COLO668 (cell line): ENCODE measurements around the gene OTOG.

Experiments used
- DNase-seq: peaks from one replicate; lab custom pipeline; 2025; ENCODE audit not compliant: unreplicated experiment; lab: John Stamatoyannopoulos, UW

OTOG gene

DNA sequence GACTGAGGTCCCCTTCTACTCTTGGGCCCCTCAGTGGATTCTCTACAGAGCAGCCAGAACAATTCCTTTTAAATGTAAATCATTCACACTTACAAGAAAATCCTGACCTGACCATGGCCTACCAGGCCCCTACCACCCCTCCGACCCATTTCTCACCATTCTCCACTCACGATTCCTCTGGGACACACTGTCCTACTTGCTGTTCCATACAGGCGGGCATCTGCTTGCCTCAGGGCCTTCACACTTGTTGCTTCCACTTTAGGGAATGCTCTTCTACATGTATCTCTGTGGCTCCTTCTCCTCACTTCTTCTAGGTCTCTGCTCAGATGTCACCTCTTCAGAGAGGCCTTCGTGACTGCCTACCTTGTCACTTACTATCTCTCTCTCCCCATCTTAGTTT lies 6.3 kb upstream of the OTOG start:
- no peak for DNase-seq

DNA sequence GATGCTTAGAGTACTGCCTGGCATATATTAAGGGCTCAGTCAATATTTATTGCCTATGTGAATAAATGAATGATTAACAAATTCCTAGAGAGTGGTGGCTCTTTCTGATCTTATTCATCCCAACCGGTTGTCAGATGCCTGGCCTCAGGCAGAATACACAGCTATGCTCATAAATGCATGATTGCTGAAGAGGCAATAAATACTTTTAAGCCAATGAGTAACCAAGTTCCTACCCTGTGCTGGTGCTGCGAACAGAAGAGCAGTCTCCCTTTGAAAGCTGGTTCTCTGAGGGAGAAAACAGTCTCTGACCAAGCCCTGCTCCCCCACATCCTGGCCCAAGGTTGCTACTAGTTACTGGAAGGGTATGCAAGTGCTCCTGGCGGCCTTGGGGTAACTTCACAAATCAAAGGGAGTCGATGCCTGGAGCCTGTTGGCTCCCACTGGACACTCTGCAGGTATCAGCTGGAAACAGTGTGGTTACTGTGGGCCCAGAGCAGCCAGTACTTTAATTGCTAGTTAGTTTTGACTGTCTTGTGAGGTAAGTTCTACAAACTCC lies 5.7 kb upstream of the OTOG start:
- DNase-seq = peak; percentile 14

DNA sequence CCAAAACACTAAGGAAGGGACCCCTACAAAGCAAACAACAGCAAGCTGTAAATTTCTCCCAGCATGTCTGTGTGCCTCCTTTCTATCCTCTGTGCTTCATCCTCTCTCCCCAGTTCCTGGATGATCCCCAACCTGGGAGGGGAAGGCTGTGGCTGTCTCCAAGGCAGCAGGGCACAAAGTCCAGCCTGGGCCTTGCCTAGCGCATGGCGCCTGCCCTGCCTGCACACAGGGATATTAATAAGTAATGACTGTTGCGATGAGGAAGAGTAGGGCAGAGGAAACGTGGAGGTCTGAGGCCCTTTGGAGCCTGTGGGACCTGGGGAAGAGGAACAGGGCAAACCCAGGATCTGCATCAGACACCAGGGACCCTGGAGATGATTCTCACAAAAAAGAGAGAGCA lies 4.8 kb upstream of the OTOG start:
- peak; percentile 83 for DNase-seq

DNA sequence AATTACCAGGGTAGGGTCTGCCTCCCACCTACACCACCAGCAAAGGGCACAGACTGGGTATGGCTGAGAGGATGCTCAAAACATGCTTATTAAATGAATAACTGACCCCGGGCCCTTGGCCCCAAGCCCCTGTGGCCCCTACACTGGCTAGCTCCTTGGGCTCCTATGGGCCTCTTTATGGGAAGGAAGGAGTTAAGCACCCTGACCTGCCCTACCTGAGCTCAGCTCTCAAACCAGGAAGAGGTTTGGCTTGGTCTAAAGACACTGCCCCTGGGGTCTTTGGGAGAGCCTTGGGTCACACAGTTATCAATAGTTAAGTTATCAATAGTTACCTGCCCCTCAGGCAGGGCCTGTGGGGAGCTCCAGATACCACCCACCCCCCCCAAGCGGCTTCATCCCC lies 4.0 kb upstream of the OTOG start:
- peak; percentile 23 for DNase-seq

DNA sequence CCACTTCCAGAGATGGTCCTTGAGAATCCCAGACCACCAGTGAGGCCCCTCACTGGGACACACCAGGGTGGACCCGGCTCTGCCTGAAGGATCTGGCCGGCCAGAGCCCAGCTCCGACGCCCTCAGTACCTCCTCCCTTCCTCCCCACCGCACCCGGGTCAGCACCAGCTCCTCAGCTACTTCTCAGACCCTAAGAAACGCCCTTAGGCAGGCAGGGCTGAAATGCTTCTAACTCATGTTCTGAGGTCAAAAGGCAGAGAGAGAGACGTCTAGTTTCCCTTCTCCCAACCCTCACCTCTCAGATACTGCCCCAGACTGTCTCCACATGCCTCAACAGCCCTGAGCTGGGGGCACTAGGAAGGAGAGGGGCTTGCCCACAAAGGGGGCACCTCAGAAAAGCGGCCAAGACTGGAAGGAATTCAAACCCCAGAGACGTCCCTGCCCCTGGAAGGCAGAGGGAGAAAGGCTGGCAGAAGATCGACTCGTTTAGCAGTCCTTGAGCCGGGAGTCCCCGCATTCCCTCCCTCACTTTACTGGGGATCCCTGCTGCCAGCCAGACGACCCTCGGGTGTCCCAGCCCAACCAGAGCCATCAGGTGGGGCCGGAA lies 3.4 kb upstream of the OTOG start:
- DNase-seq = peak; percentile 26

DNA sequence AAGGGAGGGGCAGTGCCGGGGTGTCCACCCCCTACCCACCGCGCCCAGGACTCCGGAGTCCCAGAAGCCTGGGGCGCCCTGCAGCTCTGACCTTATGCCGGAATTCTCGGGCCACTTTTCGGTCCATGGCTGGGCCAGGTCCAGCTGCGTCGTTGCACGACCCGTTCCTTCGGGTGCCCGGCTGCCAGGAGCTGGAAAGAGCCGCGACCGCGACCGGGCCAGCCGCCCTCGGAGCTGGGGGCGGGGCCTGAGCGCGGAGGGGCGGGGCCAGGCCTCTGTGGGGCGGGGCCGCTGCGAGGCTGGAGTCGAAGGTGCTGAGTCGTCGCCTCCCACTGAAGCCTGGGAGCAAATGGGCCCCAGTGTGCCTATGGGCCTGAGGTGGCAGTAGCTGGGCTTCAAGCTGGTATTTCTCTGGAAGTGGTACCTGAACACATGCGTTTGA lies 2.9 kb upstream of the OTOG start, which contains the start of gene USH1C:
Gene USH1C (minus strand): TSS at position 236 of the 442 bp plus-strand sequence. CDS start 109 bp downstream, at position 127.
- peak; percentile 75 for DNase-seq

DNA sequence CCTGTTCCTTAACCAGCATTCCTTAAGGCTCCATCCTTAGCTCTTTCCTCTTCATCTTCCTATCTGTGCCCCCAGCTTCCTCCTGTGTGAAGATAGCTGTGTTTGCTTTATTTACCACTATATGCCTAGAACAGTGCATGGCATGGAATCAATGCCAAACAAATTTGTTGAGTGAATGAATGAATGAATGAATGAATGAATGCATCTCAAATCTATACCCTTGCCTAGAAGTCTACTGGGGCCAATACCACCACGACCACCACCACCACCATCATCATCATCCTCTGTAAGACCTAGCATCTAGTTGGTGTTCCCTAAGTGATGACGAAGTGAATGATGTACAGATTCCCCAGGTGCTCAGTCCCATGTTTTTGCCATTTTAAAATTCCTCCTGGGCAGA lies 819 bp upstream of the OTOG start:
- DNase-seq = no peak

DNA sequence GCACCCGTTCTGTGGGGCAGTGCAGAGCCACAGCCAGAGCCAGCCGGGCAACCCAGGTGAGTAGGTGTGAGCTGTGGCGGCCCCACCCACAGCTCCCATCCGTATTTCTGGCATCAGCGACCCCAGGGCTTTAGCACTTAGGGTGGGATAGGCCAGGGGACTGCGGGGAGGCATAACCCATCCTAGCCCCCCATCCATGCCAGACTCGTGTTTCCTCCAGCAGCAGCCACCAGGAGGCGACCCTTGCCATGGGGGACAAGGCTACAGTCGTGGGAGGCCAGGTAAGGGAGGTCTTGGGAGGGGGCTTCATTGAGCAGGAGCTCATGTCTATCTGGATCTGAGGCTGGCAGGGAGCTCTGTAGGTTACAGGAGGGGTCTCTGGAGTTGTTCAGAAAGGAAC lies 873 bp downstream of the OTOG start:
- DNase-seq = no peak

DNA sequence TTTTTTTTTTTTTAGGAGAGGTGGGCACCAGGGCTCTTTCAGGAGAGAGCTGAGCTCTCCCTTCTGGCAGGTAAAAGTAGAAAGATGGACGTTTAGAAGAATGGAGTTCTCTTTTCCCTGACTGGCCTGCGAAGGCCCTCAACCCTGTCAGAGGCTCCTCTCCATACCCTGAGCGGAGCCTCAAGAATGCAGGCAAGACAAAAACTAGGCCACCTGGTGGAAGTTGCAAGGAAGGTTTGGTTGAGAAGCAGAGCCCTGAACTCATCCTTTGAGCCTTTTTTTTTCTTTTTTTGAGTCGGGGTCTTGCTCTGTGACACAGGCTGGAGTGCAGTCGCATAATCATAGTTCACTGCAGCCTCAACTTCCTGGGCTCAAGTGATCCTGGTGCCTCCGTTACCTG lies 1.4 kb downstream of the OTOG start:
- no peak for DNase-seq

DNA sequence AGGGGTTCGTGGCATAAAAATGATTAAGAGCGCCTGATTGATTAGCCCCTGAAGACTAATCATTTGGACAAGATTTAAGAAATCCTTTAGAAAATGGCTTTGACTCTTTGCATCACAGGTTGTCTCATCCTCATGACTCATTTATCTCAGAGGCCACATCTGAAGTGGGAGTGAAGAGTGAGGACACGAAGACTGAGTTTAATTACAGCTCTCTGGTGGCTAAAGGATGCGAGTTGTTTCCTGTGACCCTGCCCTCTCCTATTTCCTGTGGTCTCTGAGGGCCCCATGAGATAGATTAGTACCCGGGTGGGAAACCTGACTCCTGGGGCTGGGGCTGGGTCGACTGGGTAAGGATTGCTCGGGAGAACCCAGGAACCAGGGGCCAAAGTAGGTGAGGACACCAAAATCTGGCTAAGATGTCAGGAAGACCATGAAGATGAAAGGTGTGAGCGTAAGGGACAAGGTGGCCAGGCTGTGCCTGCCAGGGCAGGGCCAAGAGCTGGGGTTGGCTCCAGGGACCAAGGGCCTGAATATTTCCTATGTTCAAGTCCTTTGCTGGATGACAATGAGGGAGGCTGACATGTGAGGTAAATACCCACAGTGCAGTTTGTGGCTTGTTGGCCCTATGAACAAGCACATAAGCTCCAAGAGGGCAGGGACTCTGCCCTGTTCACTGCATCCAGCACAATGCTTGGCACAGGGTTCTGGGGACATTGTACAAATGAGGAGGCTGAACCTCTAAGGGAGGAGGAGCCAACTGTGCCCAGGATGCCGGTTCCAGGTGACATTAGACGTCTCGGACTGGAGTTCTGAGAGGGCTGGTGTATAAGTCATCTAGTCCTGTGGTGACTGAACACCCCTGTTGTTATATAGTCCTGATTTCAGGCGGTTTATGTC lies 3.6 kb downstream of the OTOG start:
- no peak for DNase-seq

DNA sequence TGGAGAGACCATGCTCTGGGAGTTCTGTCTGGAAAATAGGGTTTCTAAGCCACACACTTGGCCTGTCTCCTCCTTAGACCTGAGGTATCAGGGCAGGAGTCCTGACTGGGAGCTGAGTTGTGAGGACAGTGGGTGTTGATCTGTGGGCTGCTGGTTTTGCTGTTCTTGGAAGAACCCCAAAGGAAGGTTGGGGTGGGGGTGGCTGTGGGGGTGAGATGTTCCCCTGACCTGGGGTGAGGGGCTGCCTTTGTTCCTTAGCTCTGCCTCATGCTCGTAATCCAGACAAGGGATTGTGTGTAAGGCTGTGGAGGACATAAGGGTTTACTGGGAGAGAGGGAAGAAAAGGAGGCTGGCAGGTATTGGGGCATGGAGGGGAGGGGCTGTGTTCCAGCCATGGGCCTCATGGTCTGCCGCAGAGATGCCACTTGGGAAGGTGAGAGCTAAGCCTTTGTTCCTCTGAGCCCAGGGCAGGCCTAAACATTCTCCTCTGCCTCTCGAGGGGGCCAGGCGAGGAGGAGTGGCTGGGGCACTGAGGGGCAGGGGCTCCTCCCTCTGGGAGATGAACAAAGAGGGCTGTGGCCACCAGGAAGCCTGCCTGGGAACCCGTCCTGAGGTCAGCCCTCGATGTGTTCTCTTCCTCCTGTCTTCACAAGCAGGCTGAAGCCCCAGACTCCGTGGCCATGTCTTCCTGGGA lies 4.4 kb downstream of the OTOG start:
- no peak for DNase-seq

DNA sequence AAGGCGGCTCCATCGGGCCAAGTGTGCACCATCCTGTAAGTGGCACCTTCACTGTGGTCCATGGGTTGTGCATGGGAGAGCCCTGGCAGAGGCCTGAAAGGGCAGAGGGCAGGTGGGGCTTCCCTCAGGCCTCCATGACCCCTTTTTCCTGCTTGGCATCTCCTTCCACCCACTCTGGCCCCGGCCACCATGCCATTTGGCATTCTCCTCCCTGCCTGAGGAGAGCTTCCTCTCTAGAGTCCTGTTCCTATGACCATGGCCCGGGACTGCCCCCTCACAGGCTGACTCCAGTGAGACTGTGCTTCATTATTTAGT lies 4.9 kb downstream of the OTOG start:
- no peak for DNase-seq

DNA sequence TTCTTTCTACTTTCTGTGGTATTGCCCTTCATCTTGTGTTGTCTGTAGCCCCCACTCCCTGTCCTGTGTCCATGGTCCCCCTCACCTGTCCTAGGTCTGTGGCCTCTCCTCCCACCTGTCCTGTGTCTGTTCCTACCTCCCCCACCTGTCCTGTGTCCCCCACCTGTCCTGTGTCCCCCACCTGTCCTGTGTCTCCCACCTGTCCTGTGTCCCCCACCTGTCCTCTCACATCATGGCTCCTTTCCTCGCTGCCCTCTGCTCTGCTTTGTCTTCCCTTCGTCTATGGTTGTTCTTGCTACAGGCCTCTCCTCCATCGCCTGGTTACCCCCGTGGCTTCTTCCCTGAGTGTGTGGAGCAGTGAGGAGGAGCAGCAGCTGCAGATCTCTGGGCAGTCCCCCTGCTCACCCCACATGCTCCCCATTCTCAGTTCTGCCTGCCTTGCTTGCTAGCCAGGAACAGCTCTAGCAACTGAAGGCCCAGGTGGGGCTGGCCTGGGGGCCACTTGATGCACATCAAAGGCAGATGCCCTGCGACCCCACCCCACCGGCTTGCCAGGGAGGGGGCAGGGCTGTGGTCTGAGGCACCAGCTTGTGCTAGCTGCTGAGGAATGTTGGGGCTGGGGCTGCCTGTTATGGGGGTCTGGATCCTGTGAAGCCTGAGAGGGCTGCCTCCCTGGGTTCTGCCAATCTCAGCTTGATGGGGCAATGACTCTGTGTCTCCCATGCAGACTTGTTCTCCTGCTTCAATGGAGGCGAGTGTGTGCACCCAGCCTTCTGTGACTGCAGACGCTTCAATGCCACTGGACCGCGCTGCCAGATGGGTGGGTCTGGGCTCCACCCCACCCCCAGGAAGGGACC lies 5.6 kb downstream of the OTOG start:
- no peak for DNase-seq

DNA sequence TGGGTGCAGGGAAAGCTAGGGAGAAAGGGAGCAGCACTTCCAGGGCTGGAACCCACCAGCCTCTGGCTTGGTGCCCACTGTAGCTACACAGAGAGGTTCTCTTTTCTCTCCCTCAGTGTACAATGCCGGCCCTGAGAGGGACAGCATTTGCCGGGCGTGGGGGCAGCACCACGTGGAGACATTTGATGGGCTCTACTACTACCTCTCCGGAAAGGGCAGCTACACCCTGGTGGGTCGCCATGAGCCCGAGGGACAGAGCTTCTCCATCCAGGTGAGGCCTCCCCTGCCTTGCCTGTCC lies 6.1 kb downstream of the OTOG start:
- DNase-seq = no peak

DNA sequence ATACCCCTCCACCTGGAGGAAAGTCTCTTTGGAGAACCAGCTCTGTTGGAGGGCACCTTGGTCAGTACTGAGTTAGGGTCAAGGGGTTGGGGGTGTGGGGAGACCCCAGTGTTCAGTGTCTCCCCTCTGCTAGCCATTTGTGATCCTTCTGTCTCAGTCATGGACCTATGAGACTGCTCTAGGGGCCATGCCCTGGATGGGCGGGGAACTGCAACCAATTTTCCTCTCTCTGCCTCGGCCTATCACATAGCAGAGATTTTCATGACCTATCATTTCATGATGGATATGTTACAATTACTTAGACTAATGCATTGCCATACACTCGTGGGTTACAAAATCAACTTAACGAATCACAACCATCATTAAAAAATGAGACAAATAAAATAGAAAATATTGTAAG lies 7.4 kb downstream of the OTOG start:
- no peak for DNase-seq

DNA sequence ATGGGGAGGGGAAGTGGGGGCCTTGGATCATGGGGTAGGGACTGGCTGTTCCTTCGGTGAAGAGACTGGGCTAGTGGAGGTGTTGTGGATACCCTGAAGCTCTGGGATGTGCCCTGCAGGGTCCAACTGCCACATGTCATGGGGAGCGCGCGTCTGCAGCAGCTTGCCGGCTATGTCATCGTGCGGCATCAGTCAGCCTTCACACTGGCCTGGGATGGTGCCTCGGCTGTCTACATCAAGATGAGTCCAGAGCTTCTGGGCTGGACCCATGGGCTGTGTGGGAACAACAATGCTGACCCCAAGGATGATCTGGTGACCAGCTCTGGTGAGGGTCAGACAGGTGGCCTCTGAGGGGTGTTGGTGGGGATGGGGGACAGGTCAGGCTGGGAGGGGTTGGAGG lies 9.9 kb downstream of the OTOG start:
- DNase-seq = no peak

DNA sequence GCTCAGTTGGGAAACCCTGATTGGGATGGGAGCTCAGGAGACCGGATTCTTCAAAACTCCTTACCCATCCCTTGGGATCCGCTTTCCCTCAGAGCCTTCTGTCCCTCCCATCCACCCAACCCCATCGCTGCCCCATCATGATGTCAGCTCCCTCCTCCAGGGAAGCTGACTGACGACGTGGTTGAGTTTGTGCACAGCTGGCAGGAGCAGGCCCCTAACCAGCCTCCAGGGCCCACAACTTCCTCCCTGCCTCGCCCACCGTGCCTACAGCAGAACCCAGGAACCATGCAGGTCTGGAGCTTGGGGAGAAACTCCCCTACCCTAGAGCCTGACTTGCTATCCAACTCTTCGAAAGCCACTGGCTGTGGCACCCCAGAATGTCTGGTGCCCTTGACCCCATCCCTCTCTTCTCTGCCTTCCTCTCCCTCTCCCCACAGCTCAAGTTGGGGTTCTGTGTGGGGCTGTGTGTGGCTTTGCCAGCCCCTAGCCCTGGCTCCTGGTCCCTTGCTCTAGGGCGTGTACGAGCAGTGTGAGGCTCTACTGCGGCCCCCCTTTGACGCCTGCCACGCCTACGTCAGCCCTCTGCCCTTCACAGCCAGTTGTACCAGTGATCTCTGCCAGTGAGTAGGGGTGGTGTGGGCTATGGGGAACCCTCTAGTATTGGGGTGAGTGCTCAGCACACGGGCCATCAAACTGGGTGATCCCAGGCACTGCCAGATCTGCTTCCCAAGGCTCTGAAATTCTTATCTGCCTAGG lies 11.1 kb downstream of the OTOG start:
- no peak for DNase-seq

DNA sequence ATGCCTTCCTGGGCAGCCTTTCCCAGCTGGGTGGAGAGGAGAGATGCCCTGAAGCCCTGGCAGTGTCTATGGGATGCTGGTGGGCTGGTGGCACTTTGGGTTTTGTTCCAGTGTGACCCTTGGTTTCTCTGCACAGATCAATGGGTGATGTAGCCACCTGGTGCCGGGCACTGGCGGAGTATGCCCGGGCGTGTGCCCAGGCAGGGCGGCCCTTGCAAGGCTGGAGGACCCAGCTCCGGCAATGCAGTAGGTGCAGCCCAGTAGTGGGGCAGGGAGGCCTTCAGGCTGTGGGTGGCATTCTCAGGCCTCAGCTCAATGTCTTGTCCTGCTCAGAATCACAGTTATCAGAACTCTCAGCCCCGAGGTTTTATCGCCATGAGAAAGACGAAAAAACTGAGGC lies 11.9 kb downstream of the OTOG start:
- no peak for DNase-seq

DNA sequence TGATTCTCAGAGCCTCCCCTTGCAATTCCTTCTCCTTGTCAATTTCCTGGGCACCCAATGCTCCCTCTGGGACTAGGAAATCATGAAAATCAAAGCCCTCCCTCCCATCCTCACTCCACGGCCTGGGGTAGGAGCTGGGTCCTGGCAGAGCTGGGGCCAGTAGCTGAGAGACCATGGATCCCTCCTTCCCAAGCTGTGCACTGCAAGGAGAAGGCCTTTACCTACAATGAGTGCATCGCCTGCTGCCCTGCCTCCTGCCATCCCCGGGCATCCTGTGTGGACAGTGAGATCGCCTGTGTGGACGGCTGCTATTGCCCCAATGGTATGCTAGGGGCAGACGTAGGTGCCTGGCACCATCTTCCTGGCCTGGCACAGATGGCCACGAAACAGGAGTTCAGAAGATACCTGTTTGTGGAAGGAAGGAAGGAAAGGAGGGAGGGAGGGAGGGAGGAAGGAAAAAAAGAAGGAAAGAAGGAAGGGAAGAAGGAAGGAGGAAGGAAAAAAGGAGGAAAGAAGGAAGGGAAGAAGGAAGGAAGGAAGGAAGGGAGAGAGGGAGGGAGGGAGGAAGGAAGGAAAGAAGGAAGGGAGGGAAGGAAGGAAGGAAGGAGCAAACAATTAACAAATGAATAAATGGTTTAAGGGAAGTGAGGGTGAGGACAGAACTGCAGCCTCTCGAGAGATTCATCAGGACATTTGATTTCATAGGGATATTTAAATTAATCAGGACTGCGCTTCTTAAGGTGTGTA lies 12.5 kb downstream of the OTOG start:
- DNase-seq = no peak
